ENCODE measurements around the gene DNAH6.

DNA sequence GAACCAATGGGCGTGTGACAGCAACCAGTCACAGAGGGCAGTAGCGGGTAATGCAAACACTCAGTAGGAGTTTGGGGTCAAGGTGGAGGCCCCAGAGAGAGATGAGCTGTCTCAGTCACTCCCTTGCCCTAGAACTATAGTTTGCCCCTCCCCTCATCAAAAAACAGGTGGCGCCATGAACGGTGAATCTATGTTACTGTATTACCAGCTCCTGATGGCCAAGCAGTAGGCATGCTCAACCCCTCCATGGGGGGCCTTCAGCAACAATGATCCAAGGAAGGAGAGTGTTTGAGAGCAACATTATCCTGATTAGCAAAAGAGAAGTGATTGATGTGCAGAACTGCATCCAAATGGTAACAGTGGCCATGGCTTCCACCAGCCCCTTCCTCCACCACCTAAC is 334.2 kb downstream of the DNAH6 start:
- TF ChIP-seq CTCF (IDR thresholded peaks at IDR 0.05): no peak
- no peak for TF ChIP-seq EZH2 (IDR thresholded peaks at IDR 0.05)
- TF ChIP-seq EZH2phosphoT487 (IDR thresholded peaks at IDR 0.05): no peak

Measured in neural progenitor cell (in vitro differentiated cells).